Smooth muscle cell (in vitro differentiated cells): ENCODE measurements around the gene DUSP7. TPM values are rescaled to one million over a fixed set of nuclear protein-coding genes. Genes with fewer than 3 reads are reported as not detected.
A peak's percentile ranks its signal among the peaks of the same experiment; 100 is the strongest.

ENCODE experiments used
- DNase-seq: peaks from one replicate; lab custom pipeline; 2025; ENCODE audit not compliant: unreplicated experiment; lab: John Stamatoyannopoulos, UW
- H2AFZ ChIP-seq: fragments of 200-600 bp; sonication (generic); 2 replicates; pipeline ENCODE4 v1.6.0; 2016; ENCODE audit warnings: antibody characterized with exemption, low read depth, mild to moderate bottlenecking
- H3F3A ChIP-seq: fragments of 200-600 bp; sonication (generic); 2 replicates; pipeline ENCODE4 v1.6.0; 2017; ENCODE audit warnings: antibody characterized with exemption, low read depth
- H3K27ac ChIP-seq: fragments of 200-600 bp; sonication (generic); 2 replicates; pipeline ENCODE4 v1.5.1; 2016; ENCODE audit warnings: low read depth, mild to moderate bottlenecking
- H3K27me3 ChIP-seq: fragments of 200-600 bp; sonication (generic); 2 replicates; pipeline ENCODE4 v1.6.1; 2016; ENCODE audit warnings: low read depth, mild to moderate bottlenecking
- H3K36me3 ChIP-seq: fragments of 200-600 bp; sonication (generic); 2 replicates; pipeline ENCODE4 v1.5.1; 2016; ENCODE audit warnings: low read depth
- H3K4me1 ChIP-seq: fragments of 200-600 bp; sonication (generic); 2 replicates; pipeline ENCODE4 v1.5.1; 2016; ENCODE audit warnings: low read depth
- H3K4me2 ChIP-seq: fragments of 200-600 bp; sonication (generic); 2 replicates; pipeline ENCODE4 v1.6.0; 2016; ENCODE audit warnings: mild to moderate bottlenecking
- H3K4me3 ChIP-seq: fragments of 200-600 bp; sonication (generic); 2 replicates; pipeline ENCODE4 v1.5.1; 2016; ENCODE audit warnings: mild to moderate bottlenecking
- H3K79me2 ChIP-seq: fragments of 200-600 bp; sonication (generic); 2 replicates; pipeline ENCODE4 v1.6.0; 2016; ENCODE audit warnings: low read depth, mild to moderate bottlenecking
- H3K9ac ChIP-seq: fragments of 200-600 bp; sonication (generic); 2 replicates; pipeline ENCODE4 v1.6.0; 2016; ENCODE audit warnings: low read depth
- H3K9me3 ChIP-seq: fragments of 200-600 bp; sonication (generic); replicated peaks from 2 replicates; pipeline ENCODE4 v1.5.1; 2016; ENCODE audit warnings: low read depth
- H4K20me1 ChIP-seq: fragments of 200-600 bp; sonication (generic); 2 replicates; pipeline ENCODE4 v1.6.0; 2016; ENCODE audit warnings: low read depth
- WGBS: methylation state at CpG from one replicate; pipeline ENCODE4 v1.1.7; 2016; ENCODE audit warnings: low lambda C conversion rate; 5-methylcytosine and 5-hydroxymethylcytosine counted together
- polyA plus RNA-seq: library from polyadenylated mRNA; unstranded; fragments of >200 nt; fragmentation: Nextera tagmentation; extraction: Ambion mirVana; gene quantifications from 2 replicates; pipeline ENCODE4 v1.2.1, GENCODE V29; 2016
- total RNA-seq: library from RNA; depleted of rRNA; stranded (reverse); fragments of >200 nt; gene quantifications from 2 replicates; pipeline ENCODE4 v1.2.3, GENCODE V29; 2014
- TF ChIP-seq, protein P1 (sequence below): fragments of 200-600 bp; sonication (generic); IDR thresholded peaks from 2 replicates; pipeline ENCODE4 v1.5.1; 2017; ENCODE audit warnings: borderline replicate concordance, mild to moderate bottlenecking, antibody characterized with exemption; ENCODE audit not compliant: insufficient read depth, poor library complexity, severe bottlenecking

Gene DUSP7
- total and polyA plus RNA-seq, 2 experiments from 2014 or later = 12.4 to 26.8 TPM

DNA sequence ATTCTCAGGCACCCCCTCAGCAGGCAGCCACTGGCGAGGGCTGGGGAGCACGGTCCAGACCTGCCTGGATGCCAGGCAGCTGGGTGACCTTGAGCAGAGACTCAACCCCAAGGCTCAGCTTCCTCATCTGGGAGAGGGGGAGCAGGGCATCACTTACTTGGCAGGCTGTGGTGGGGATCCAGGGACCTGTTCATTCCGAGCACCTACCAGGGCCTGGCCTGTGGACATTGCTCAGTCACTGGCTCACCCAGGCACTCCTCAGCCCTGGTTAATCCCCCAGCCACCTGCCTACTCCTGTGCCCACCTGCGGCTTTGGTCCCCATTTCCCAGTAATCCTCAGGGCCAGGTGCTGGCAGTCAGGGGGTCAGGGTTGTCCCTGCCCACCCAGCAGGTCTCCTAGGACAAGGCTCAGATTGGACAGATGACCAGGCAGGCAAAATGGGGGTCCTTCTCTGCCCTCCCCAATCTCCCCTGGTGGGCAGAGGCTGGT is 51.4 kb downstream of the DUSP7 start:
- Histone ChIP-seq H3K27me3 (no peaks in the 10 kb centered on the region), H3K36me3 (no peaks in the 10 kb centered on the region), H3K9ac (no peak overlapping the region), H3K27ac (no peak overlapping the region), H3K79me2 (no peaks in the 10 kb centered on the region), H3K4me1 (peaks cover 42% of the 10 kb centered on the region), H4K20me1 (no peaks in the 10 kb centered on the region), H3K4me3 (no peak overlapping the region), H3K4me2 (peak overlapping the region; percentile 74), H3F3A (no peaks in the 10 kb centered on the region), H3K9me3 (no peaks in the 10 kb centered on the region), H2AFZ (no peak overlapping the region)
- no peak for DNase-seq
- TF ChIP-seq, protein P1, sequence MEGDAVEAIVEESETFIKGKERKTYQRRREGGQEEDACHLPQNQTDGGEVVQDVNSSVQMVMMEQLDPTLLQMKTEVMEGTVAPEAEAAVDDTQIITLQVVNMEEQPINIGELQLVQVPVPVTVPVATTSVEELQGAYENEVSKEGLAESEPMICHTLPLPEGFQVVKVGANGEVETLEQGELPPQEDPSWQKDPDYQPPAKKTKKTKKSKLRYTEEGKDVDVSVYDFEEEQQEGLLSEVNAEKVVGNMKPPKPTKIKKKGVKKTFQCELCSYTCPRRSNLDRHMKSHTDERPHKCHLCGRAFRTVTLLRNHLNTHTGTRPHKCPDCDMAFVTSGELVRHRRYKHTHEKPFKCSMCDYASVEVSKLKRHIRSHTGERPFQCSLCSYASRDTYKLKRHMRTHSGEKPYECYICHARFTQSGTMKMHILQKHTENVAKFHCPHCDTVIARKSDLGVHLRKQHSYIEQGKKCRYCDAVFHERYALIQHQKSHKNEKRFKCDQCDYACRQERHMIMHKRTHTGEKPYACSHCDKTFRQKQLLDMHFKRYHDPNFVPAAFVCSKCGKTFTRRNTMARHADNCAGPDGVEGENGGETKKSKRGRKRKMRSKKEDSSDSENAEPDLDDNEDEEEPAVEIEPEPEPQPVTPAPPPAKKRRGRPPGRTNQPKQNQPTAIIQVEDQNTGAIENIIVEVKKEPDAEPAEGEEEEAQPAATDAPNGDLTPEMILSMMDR = no peak
- WGBS = 98% methylated on average over 4 of the region's 4 CpGs

DNA sequence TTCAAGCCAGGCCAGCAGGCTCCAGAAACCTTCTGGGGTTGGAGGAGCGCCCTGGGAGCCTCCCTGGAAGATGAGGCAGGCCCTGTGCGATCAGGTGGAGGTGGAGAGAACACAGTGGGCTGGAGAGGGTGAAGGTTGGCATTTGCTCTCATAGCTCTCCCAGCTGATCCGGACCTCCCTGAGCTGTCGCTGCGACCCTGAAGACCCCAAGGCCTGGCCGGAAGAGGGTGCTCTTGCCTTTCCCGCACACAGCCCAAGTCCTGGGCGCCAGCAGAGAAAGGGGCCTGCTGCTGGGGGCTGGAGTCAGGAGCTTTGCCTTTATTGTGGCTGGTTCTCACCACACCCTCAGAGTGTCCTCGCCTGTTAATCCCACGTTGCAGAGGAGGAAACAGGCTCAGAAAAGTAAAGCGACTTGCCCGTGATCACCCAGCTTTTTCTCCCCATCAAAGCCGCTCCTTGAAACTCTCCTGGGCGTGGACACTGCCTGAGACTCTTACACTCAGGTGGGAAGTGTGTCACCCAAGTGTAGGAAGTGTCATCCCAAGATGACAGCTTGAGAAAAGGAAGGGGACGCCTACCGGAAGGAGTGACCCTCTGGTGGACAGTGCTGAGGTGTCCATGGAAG is 52.1 kb downstream of the DUSP7 start:
- H3K27ac ChIP-seq = no peak overlapping the region
- H3K79me2 ChIP-seq = no peaks in the 10 kb centered on the region
- TF ChIP-seq, protein P1 = peak; percentile 65
- no peaks in the 10 kb centered on the region for H3K36me3 ChIP-seq
- no peak overlapping the region for H3K4me3 ChIP-seq
- no peaks in the 10 kb centered on the region for H3K27me3 ChIP-seq
- no peak overlapping the region for H3K4me2 ChIP-seq
- H2AFZ ChIP-seq = no peak overlapping the region
- H3K4me1 ChIP-seq = peaks cover 42% of the 10 kb centered on the region
- no peaks in the 10 kb centered on the region for H3K9me3 ChIP-seq
- H3F3A ChIP-seq = no peaks in the 10 kb centered on the region
- no peak for DNase-seq
- H4K20me1 ChIP-seq = no peaks in the 10 kb centered on the region
- WGBS = 36% methylated on average over 16 of the region's 16 CpGs
- H3K9ac ChIP-seq = no peak overlapping the region

DNA sequence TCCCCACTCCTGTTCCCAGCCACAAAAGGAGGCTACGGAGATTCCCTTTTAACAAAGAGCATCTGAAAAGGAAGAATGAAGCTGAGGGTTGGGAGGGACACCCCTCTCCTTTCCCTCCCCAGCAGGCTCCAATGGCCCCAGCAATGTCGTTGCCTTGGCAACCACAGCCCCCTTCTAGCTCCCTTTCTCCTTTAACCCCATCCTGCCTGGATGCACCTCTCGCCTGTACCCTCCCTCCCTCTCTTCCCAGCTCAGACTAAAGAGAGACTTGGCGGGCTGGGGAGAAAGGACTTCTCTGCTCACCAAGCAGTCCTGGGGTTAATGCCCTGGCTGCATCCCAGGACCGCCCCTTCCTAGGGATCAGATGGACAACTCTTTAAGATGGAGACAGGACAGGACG is 53.6 kb downstream of the DUSP7 start:
- TF ChIP-seq, protein P1 = no peak
- Histone ChIP-seq H3K79me2 (no peaks in the 10 kb centered on the region), H2AFZ (no peak overlapping the region), H3K4me3 (no peak overlapping the region), H3K9me3 (no peaks in the 10 kb centered on the region), H3F3A (no peaks in the 10 kb centered on the region), H3K27me3 (no peaks in the 10 kb centered on the region), H3K4me1 (peaks cover 42% of the 10 kb centered on the region), H3K36me3 (no peaks in the 10 kb centered on the region), H3K9ac (no peak overlapping the region), H4K20me1 (no peaks in the 10 kb centered on the region), H3K4me2 (no peak overlapping the region), H3K27ac (no peak overlapping the region)
- WGBS = 76% methylated on average over 6 of the region's 6 CpGs
- DNase-seq = no peak

DNA sequence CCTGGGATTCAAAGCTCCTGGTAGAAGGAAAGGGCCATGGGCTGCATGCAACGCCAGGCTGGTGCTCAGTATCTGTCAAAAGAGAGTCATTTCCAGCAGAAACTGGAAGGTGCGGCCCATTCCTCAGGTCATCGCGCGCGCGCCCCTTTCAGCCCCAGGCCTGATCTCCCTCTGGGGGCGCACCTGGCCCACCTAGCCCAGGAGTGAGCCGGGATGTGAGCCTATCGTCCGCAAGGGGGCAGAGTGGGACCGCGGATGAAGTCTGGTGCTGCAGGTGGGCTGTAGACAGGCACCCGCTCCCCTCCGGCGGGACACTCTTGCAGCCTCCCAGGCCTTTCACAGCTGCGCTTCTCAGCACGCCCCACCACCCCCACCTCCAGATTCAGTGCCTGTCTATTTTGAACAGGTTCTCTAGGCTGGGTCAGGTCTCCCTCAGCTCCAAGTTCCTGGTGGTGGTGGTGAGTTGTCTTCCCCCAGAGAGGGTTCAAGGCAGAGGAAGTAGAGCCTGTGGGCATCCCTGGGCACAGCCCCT is 54.9 kb downstream of the DUSP7 start:
- H3K4me3 ChIP-seq = no peak overlapping the region
- no peak overlapping the region for H3K27ac ChIP-seq
- H3K4me1 ChIP-seq = peaks cover 42% of the 10 kb centered on the region
- H4K20me1 ChIP-seq = no peaks in the 10 kb centered on the region
- WGBS = 4% methylated on average over 15 of the region's 18 CpGs
- no peaks in the 10 kb centered on the region for H3K27me3 ChIP-seq
- TF ChIP-seq, protein P1 = peak; percentile 96
- no peak overlapping the region for H3K9ac ChIP-seq
- no peak overlapping the region for H2AFZ ChIP-seq
- H3K36me3 ChIP-seq = no peaks in the 10 kb centered on the region
- H3K9me3 ChIP-seq = no peaks in the 10 kb centered on the region
- no peaks in the 10 kb centered on the region for H3K79me2 ChIP-seq
- DNase-seq = peak; percentile 30
- no peaks in the 10 kb centered on the region for H3F3A ChIP-seq
- H3K4me2 ChIP-seq = no peak overlapping the region
